ENCODE data around the gene GRIN1. TPM values are rescaled to one million over a fixed set of nuclear protein-coding genes. Genes with fewer than 3 reads are reported as not detected.

GRIN1 gene
- total and polyA plus RNA-seq, 2 of the 13 experiments (the other 11 are each of a cell fraction or from before 2014, with no cell fraction given), result 0.13 TPM; not detected in 1

GRCh38 chr9:137161558-137162486 is 22.9 kb downstream of the GRIN1 start:
- TF ChIP-seq ZNF276 (CRISPR knock-in tag; IDR thresholded peaks at IDR 0.05; ENCODE audit: low read depth), result no peak
- TF ChIP-seq POLR2G (IDR thresholded peaks at IDR 0.05; ENCODE audit: low read depth, low read length), result no peak
- TF ChIP-seq U2AF2 (IDR thresholded peaks at IDR 0.05; ENCODE audit: low read depth, low read length), result no peak
- TF ChIP-seq, protein P1, sequence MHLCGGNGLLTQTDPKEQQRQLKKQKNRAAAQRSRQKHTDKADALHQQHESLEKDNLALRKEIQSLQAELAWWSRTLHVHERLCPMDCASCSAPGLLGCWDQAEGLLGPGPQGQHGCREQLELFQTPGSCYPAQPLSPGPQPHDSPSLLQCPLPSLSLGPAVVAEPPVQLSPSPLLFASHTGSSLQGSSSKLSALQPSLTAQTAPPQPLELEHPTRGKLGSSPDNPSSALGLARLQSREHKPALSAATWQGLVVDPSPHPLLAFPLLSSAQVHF (CRISPR knock-in tag; IDR thresholded peaks at IDR 0.05), result no peak
- no peak for TF ChIP-seq MEIS2 (CRISPR knock-in tag; IDR thresholded peaks at IDR 0.05)
- 0 out of 2 replicates have a peak, but pooled peaks have one; percentile 30 for TF ChIP-seq MTF2 (CRISPR knock-in tag; IDR thresholded peaks at IDR 0.05; ENCODE audit: borderline replicate concordance)
- no peak for TF ChIP-seq ZNF124 (CRISPR knock-in tag; IDR thresholded peaks at IDR 0.05)
- TF ChIP-seq ARNT (IDR thresholded peaks at IDR 0.05), result no peak
- POLR2A ChIA-PET, result interaction anchor here (0.6 to 1.3 kb wide), 5 partner anchors 8 to 62 kb away, joined by 3 to 5 read pairs (median 3); partner anchors contain the start of genes LRRC26 and TPRN
- H3K79me2 ChIP-seq (ENCODE audit: insufficient read depth, low read length), result no peaks in the 10 kb centered on the region
- CTCF ChIA-PET (ENCODE audit: low intra/inter-chr PET ratio, low total read pairs), result interaction anchor here (1.1 kb wide), 1 partner anchor 74 kb away, joined by 3 read pairs; no protein-coding TSS in a partner anchor
- no peak overlapping the region for H3K27ac ChIP-seq (ENCODE audit: extremely low read length, insufficient read depth, low read length)
- no peak overlapping the region for H3K9ac ChIP-seq (ENCODE audit: insufficient read depth, low read depth, low read length)
- H3K27me3 ChIP-seq (ENCODE audit: control insufficient read depth in 1 of 2, insufficient read depth in 2 of 2, low read length in 2 of 2), result peaks cover 20 to 88% of the 10 kb centered on the region in 2 experiments; a peak in 4 of 5 replicates
- intact Hi-C loops (cut with micrococcal nuclease; ENCODE audit: unreplicated experiment) (no loop called here), in situ Hi-C loops (cut with HindIII; ENCODE audit: extremely low pct_ligation_motif_present, low pct_unique_long_range_greater_than_20kb) (no loop called here)
- no peaks in the 10 kb centered on the region for H3K4me1 ChIP-seq (ENCODE audit: insufficient read depth, low read length)
- no peaks in the 10 kb centered on the region for H3K9me3 ChIP-seq (ENCODE audit: low read length)
- FAIRE-seq (no peak), DNase-seq (ENCODE audit: low spot score) (no peak), ATAC-seq (peak; percentile 12)
- no TSS peak for BruUV-seq (replicated peaks)
- H3K36me3 ChIP-seq (replicated peaks in 1 of 2; ENCODE audit: control insufficient read depth in 1 of 2, insufficient read depth in 2 of 2, low read length in 2 of 2), result no peaks in the 10 kb centered on the region
- H3K4me3 ChIP-seq (replicated peaks in 1 of 3; ENCODE audit: insufficient read depth in 1 of 3, low read depth in 2 of 3, low read length in 3 of 3), result peak overlapping the region in 2 of 3 experiments; percentile 13 to 62; a peak in 3 of 6 replicates
- H4K20me1 ChIP-seq (ENCODE audit: insufficient read depth, low read length), result no peaks in the 10 kb centered on the region
- WGBS (ENCODE audit: low lambda C conversion rate), result 11% methylated on average over 7 of the region's 71 CpGs
- H3K4me2 ChIP-seq (ENCODE audit: low read depth, low read length), result peak overlapping the region; percentile 63; the same call in 1 of the 2 replicates
- no peak overlapping the region for H2AFZ ChIP-seq (ENCODE audit: low read length)

Data from HepG2 (cell line).